ENCODE results near the gene URM1. TPM values are rescaled to one million over a fixed set of nuclear protein-coding genes. Genes with fewer than 3 reads are reported as not detected.

URM1 gene
- total and polyA plus RNA-seq, 10 of the 15 experiments (the other 5 are each of a cell fraction or from before 2014, with no cell fraction given), result 7.9 to 75.8 (median 63.7) TPM

- Histone ChIP-seq H3K9me3 (replicated peaks; ENCODE audit: control insufficient read depth, insufficient read depth, low read length) (no peaks in the 10 kb centered on the region), H3K36me3 (ENCODE audit: control insufficient read depth in 2 of 2, insufficient read depth in 2 of 2, low read length in 1 of 2) (no peaks in the 10 kb centered on the region; a peak in 1 of 4 replicates), H4K20me1 (ENCODE audit: control insufficient read depth, insufficient read depth) (no peaks in the 10 kb centered on the region), H2AFZ (ENCODE audit: control insufficient read depth, low read depth, low read length) (no peak overlapping the region), H3K4me2 (ENCODE audit: control insufficient read depth, insufficient read depth) (no peak overlapping the region), H3K27me3 (replicated peaks in 1 of 2; ENCODE audit: control insufficient read depth in 2 of 2, insufficient read depth in 2 of 2, low read length in 1 of 2) (no peaks in the 10 kb centered on the region), H3K4me3 (no peak overlapping the region), H3K79me2 (ENCODE audit: control insufficient read depth, insufficient read depth, low read length) (no peaks in the 10 kb centered on the region), H3K9ac (ENCODE audit: control insufficient read depth, insufficient read depth, low read length) (no peak overlapping the region), H3K27ac (ENCODE audit: control insufficient read depth, insufficient read depth) (no peak overlapping the region), H3K4me1 (ENCODE audit: control insufficient read depth, insufficient read depth, low read length) (no peaks in the 10 kb centered on the region)
- ChIA-PET POLR2A (no interaction called here), CTCF (interaction anchor here (1.7 kb wide), 1 partner anchor 27 kb away, joined by 7 read pairs; no protein-coding TSS in a partner anchor), SMC1A (ENCODE audit: uncharacterized antibody, unreplicated experiment) (interaction anchor here (0.9 to 1.3 kb wide), 2 partner anchors 12 to 218 kb away, joined by 3 to 4 read pairs; no protein-coding TSS in a partner anchor), RAD21 (ENCODE audit: unreplicated experiment) (no interaction called here)
- TF ChIP-seq SP1 (IDR thresholded peaks at IDR 0.05; ENCODE audit: low read depth, low read length) (no peak), ZSCAN29 (IDR thresholded peaks at IDR 0.05) (no peak), CHD1 (IDR thresholded peaks at IDR 0.05; ENCODE audit: low read depth, low read length) (no peak), CBX5 (IDR thresholded peaks at IDR 0.05; ENCODE audit: low read depth) (no peak), TCF7 (IDR thresholded peaks at IDR 0.05; ENCODE audit: borderline replicate concordance) (no peak), SREBF1 (IDR thresholded peaks at IDR 0.05; ENCODE audit: low read length) (no peak), GABPA (IDR thresholded peaks at IDR 0.05; ENCODE audit: low read depth) (no peak), ZNF622 (IDR thresholded peaks at IDR 0.05) (no peak), MEF2B (IDR thresholded peaks at IDR 0.05; ENCODE audit: partially characterized antibody, poor library complexity, severe bottlenecking) (no peak), FOS (IDR thresholded peaks at IDR 0.05; ENCODE audit: borderline replicate concordance, extremely low read depth, insufficient read length) (no peak), MYB (IDR thresholded peaks at IDR 0.05; ENCODE audit: borderline replicate concordance, low read depth, low read length) (no peak), PAX5 (IDR thresholded peaks at IDR 0.05; ENCODE audit: borderline replicate concordance, low read depth, low read length) (no peak)
- TF ChIP-seq, protein P1, sequence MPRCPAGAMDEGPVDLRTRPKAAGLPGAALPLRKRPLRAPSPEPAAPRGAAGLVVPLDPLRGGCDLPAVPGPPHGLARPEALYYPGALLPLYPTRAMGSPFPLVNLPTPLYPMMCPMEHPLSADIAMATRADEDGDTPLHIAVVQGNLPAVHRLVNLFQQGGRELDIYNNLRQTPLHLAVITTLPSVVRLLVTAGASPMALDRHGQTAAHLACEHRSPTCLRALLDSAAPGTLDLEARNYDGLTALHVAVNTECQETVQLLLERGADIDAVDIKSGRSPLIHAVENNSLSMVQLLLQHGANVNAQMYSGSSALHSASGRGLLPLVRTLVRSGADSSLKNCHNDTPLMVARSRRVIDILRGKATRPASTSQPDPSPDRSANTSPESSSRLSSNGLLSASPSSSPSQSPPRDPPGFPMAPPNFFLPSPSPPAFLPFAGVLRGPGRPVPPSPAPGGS (IDR thresholded peaks at IDR 0.05; ENCODE audit: borderline replicate concordance, insufficient read depth, low read depth, low read length, poor library complexity, severe bottlenecking), result no peak
- TF ChIP-seq, protein P2, sequence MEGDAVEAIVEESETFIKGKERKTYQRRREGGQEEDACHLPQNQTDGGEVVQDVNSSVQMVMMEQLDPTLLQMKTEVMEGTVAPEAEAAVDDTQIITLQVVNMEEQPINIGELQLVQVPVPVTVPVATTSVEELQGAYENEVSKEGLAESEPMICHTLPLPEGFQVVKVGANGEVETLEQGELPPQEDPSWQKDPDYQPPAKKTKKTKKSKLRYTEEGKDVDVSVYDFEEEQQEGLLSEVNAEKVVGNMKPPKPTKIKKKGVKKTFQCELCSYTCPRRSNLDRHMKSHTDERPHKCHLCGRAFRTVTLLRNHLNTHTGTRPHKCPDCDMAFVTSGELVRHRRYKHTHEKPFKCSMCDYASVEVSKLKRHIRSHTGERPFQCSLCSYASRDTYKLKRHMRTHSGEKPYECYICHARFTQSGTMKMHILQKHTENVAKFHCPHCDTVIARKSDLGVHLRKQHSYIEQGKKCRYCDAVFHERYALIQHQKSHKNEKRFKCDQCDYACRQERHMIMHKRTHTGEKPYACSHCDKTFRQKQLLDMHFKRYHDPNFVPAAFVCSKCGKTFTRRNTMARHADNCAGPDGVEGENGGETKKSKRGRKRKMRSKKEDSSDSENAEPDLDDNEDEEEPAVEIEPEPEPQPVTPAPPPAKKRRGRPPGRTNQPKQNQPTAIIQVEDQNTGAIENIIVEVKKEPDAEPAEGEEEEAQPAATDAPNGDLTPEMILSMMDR (IDR thresholded peaks at IDR 0.05 in 2 of 3, conservative IDR thresholded peaks at IDR 0.05 in 1 of 3; ENCODE audit: control insufficient read depth in 2 of 3, extremely low read depth in 1 of 3, insufficient read depth in 1 of 3, low read depth in 3 of 3, low read length in 3 of 3), result no peak
- no peak for ATAC-seq
- in situ Hi-C loops (cut with MboI), result no loop called here
- DNase-seq (ENCODE audit: low read depth, low spot score), result no peak
- no TSS peak for BruUV-seq (replicated peaks)
- 99% methylated on average over 7 of the region's 7 CpGs for WGBS (ENCODE audit: insufficient coverage, insufficient replicate concordance, low lambda C conversion rate, missing lambda C conversion rate)
- FAIRE-seq, result no peak
- intact Hi-C loops (cut with micrococcal nuclease; ENCODE audit: unreplicated experiment), result no loop called here
Measured at GRCh38 chr9:128335161-128335560, 36.0 kb upstream of the URM1 start.

All from GM12878 (cell line).